ENCODE measurements around the gene PNKD. TPM values are rescaled to one million over a fixed set of nuclear protein-coding genes. Genes with fewer than 3 reads are reported as not detected.

The PNKD gene
- total and polyA plus RNA-seq, 2 of the 8 experiments (the other 6 are each of a cell fraction or from before 2014, with no cell fraction given), result 43.9 to 65.4 TPM

DNA sequence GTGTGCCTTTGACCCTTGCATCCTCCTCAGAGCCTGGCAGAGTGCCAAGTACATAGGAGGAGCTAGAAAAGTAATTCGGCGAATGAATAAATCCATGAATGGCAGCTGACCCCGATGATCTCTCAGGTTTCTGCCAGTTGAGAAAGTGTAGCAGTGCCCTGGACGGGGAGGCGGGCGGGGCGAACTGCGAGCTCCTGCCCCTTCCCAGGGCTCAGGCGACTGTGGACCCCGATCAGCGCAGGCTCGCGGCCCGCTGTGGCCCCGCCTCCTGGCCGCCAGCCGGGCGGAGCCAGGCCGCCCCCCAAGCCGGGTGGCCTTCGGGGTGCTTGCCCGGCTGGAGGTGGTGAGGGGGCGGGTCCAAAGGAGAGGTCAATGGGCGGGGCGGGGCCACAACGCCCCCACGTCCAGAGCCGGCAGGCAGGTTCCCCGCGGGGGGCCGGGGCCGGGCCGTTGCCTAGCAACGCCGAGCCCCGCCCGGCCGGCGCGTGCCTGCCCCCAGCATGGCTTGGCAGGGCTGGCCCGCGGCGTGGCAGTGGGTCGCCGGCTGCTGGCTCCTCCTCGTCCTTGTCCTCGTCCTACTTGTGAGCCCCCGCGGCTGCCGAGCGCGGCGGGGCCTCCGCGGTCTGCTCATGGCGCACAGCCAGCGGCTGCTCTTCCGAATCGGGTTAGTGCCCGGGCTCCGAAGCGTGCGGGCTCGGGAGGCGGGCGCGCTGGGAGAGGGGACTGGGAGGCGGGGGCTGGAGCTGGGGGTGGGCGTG lies 52.6 kb downstream of the PNKD start (continued):
- TF ChIP-seq FOSL1 (IDR thresholded peaks at IDR 0.05; ENCODE audit: insufficient read depth, low read depth, low read length) (no peak), SIRT6 (IDR thresholded peaks at IDR 0.05; ENCODE audit: low read length) (no peak), RAD21 (IDR thresholded peaks at IDR 0.05 in 1 of 2, conservative IDR thresholded peaks at IDR 0.05 in 1 of 2; ENCODE audit: low read depth in 2 of 2, low read length in 2 of 2) (no peak), YY1 (IDR thresholded peaks at IDR 0.05; ENCODE audit: low read depth, low read length) (no peak)
